MM.1S (cell line): ENCODE measurements around the gene RASGEF1C.

Source experiments
- CTCF ChIP-seq: fragments of 300-600 bp; sonication (generic); IDR thresholded peaks from 2 replicates; pipeline ENCODE4 v1.5.1; 2016; ENCODE audit warnings: antibody characterized with exemption, low read length, mixed read lengths
- EZH2phosphoT487 ChIP-seq: fragments of 300-600 bp; sonication (generic); IDR thresholded peaks from 2 replicates; pipeline ENCODE4 v1.6.1; 2018; ENCODE audit warnings: antibody characterized with exemption, low read length

- TF ChIP-seq EZH2phosphoT487: no peak
- TF ChIP-seq CTCF: no peak
Observed at GRCh38 chr5:180072256-180072548, 136.8 kb downstream of the RASGEF1C start.
